ENCODE results near the gene KCNJ10. TPM values are rescaled to one million over a fixed set of nuclear protein-coding genes. Genes with fewer than 3 reads are reported as not detected.

The KCNJ10 gene
- total and polyA plus RNA-seq, 2 of the 13 experiments (the other 11 are each of a cell fraction or from before 2014, with no cell fraction given) = 4.4 to 10.3 TPM

DNA sequence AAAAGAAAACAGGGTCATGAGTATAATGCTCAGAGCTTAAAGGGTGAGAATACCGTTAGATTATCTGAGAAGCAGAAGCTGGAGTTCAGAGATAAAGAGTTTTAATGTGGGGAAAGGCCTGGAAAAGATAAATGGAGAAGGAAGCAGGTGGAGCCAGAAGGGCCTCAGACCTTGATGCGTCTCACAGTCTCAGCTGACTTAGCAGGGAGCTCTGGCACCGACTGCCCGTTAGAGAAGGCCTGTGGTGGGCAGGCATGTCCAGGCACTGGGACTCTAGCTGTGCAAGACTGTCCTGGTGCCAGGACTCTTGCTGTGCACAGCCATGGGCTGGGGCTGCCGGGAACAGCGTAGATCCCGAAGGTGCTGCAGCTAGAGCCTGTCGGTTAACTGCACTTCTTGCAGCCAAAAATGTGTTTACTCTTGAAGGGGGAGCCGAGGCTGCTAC, 112.1 kb downstream of the KCNJ10 start:
- H3K9ac ChIP-seq (ENCODE audit: insufficient read depth, low read depth, low read length) = no peak overlapping the region
- no peaks in the 10 kb centered on the region for H3K9me3 ChIP-seq (ENCODE audit: low read length)
- no TSS peak for BruUV-seq (replicated peaks)
- no peak overlapping the region for H3K4me2 ChIP-seq (ENCODE audit: low read depth, low read length)
- in situ Hi-C loops (cut with HindIII; ENCODE audit: extremely low pct_ligation_motif_present, low pct_unique_long_range_greater_than_20kb) (no loop called here), intact Hi-C loops (cut with micrococcal nuclease; ENCODE audit: unreplicated experiment) (no loop called here)
- H4K20me1 ChIP-seq (ENCODE audit: insufficient read depth, low read length) = no peaks in the 10 kb centered on the region
- CTCF ChIA-PET (ENCODE audit: low intra/inter-chr PET ratio, low total read pairs) = no interaction called here
- H3K79me2 ChIP-seq (ENCODE audit: insufficient read depth, low read length) = no peaks in the 10 kb centered on the region
- TF ChIP-seq CBX2 (IDR thresholded peaks at IDR 0.05; ENCODE audit: low read depth, low read length) (no peak), CBX2 (CRISPR knock-in tag; IDR thresholded peaks at IDR 0.05; ENCODE audit: low read depth) (no peak), ZNF75D (CRISPR knock-in tag; IDR thresholded peaks at IDR 0.05; ENCODE audit: borderline replicate concordance) (no peak), KDM1A (CRISPR knock-in tag; IDR thresholded peaks at IDR 0.05) (no peak), ZNF256 (CRISPR knock-in tag; conservative IDR thresholded peaks at IDR 0.05) (no peak), ZFP62 (CRISPR knock-in tag; IDR thresholded peaks at IDR 0.05) (no peak), ZNF629 (CRISPR knock-in tag; conservative IDR thresholded peaks at IDR 0.05) (no peak), REXO4 (CRISPR knock-in tag; IDR thresholded peaks at IDR 0.05; ENCODE audit: borderline replicate concordance) (no peak), ZNF337 (CRISPR knock-in tag; IDR thresholded peaks at IDR 0.05; ENCODE audit: borderline replicate concordance, low read depth) (no peak)
- TF ChIP-seq, protein P1, sequence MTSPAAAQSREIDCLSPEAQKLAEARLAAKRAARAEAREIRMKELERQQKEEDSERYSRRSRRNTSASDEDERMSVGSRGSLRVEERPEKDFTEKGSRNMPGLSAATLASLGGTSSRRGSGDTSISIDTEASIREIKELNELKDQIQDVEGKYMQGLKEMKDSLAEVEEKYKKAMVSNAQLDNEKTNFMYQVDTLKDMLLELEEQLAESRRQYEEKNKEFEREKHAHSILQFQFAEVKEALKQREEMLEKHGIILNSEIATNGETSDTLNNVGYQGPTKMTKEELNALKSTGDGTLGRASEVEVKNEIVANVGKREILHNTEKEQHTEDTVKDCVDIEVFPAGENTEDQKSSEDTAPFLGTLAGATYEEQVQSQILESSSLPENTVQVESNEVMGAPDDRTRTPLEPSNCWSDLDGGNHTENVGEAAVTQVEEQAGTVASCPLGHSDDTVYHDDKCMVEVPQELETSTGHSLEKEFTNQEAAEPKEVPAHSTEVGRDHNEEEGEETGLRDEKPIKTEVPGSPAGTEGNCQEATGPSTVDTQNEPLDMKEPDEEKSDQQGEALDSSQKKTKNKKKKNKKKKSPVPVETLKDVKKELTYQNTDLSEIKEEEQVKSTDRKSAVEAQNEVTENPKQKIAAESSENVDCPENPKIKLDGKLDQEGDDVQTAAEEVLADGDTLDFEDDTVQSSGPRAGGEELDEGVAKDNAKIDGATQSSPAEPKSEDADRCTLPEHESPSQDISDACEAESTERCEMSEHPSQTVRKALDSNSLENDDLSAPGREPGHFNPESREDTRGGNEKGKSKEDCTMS (CRISPR knock-in tag; conservative IDR thresholded peaks at IDR 0.05) = no peak
- TF ChIP-seq, protein P2, sequence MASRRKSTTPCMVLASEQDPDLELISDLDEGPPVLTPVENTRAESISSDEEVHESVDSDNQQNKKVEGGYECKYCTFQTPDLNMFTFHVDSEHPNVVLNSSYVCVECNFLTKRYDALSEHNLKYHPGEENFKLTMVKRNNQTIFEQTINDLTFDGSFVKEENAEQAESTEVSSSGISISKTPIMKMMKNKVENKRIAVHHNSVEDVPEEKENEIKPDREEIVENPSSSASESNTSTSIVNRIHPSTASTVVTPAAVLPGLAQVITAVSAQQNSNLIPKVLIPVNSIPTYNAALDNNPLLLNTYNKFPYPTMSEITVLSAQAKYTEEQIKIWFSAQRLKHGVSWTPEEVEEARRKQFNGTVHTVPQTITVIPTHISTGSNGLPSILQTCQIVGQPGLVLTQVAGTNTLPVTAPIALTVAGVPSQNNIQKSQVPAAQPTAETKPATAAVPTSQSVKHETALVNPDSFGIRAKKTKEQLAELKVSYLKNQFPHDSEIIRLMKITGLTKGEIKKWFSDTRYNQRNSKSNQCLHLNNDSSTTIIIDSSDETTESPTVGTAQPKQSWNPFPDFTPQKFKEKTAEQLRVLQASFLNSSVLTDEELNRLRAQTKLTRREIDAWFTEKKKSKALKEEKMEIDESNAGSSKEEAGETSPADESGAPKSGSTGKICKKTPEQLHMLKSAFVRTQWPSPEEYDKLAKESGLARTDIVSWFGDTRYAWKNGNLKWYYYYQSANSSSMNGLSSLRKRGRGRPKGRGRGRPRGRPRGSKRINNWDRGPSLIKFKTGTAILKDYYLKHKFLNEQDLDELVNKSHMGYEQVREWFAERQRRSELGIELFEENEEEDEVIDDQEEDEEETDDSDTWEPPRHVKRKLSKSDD (CRISPR knock-in tag; IDR thresholded peaks at IDR 0.05; ENCODE audit: low read depth) = no peak
- TF ChIP-seq, protein P3, sequence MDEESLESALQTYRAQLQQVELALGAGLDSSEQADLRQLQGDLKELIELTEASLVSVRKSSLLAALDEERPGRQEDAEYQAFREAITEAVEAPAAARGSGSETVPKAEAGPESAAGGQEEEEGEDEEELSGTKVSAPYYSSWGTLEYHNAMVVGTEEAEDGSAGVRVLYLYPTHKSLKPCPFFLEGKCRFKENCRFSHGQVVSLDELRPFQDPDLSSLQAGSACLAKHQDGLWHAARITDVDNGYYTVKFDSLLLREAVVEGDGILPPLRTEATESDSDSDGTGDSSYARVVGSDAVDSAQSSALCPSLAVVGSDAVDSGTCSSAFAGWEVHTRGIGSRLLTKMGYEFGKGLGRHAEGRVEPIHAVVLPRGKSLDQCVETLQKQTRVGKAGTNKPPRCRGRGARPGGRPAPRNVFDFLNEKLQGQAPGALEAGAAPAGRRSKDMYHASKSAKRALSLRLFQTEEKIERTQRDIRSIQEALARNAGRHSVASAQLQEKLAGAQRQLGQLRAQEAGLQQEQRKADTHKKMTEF (CRISPR knock-in tag; IDR thresholded peaks at IDR 0.05) = no peak
- no peak for ATAC-seq
- no peak overlapping the region for H3K4me3 ChIP-seq (replicated peaks in 1 of 3; ENCODE audit: insufficient read depth in 1 of 3, low read depth in 2 of 3, low read length in 3 of 3)
- H3K27me3 ChIP-seq (ENCODE audit: control insufficient read depth in 1 of 2, insufficient read depth in 2 of 2, low read length in 2 of 2) = peaks cover 0 to 12% of the 10 kb centered on the region in 2 experiments; a peak in 2 of 5 replicates
- FAIRE-seq = no peak
- WGBS (ENCODE audit: low lambda C conversion rate) = 40% methylated on average over 8 of the region's 9 CpGs
- H3K4me1 ChIP-seq (ENCODE audit: insufficient read depth, low read length) = no peaks in the 10 kb centered on the region
- H3K27ac ChIP-seq (ENCODE audit: extremely low read length, insufficient read depth, low read length) = no peak overlapping the region
- H3K36me3 ChIP-seq (replicated peaks in 1 of 2; ENCODE audit: control insufficient read depth in 1 of 2, insufficient read depth in 2 of 2, low read length in 2 of 2) = no peaks in the 10 kb centered on the region
- DNase-seq (ENCODE audit: low spot score) = no peak
- POLR2A ChIA-PET = no interaction called here
- H2AFZ ChIP-seq (ENCODE audit: low read length) = no peak overlapping the region

Measured in HepG2 (cell line).